ENCODE data around the gene IL18R1. TPM values are rescaled to one million over a fixed set of nuclear protein-coding genes. Genes with fewer than 3 reads are reported as not detected.

The IL18R1 gene
- total and polyA plus RNA-seq, 7 donors: 0.60 to 5.2 (median 1.4) TPM

DNA sequence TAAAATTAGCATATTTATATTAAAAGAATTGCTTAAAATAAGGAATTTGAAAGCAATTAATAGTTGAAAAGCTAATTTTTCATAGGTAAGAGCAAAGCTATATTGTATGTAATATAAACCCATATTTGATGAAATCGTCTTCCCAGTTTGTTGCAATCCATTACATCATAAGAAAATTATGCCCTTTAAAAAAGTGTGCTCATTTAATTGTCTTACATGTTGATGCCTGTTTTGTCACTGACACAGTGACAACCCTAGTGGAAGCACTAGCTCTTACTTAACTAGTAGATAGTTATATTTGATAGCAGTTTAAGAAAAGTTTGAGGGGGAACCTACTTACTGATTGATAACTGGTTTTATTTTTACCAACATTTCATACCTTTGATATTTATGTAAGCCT, 37.3 kb downstream of the IL18R1 start:
- Histone ChIP-seq H3K4me1 (no peaks in the 10 kb centered on the region), H3K36me3 (no peaks in the 10 kb centered on the region), H3K27ac (no peak overlapping the region), H3K4me3 (no peak overlapping the region), H3K9me3 (no peaks in the 10 kb centered on the region), H3K27me3 (no peaks in the 10 kb centered on the region)
- 34 to 40% methylated on average over 1 of the region's 1 CpG for WGBS, 2 donors
- no peak for DNase-seq
- no peak for TF ChIP-seq POLR2A (IDR thresholded peaks at IDR 0.05)
- TF ChIP-seq CTCF (IDR thresholded peaks at IDR 0.05): no peak
- no peak for TF ChIP-seq POLR2AphosphoS5 (IDR thresholded peaks at IDR 0.05)
- intact Hi-C loops (cut with DNase I): no loop called here

GRCh38 chr2:102396012-102396411, 40.4 kb downstream of the IL18R1 start:
- Histone ChIP-seq H3K36me3 (no peaks in the 10 kb centered on the region), H3K9me3 (no peaks in the 10 kb centered on the region), H3K4me3 (no peak overlapping the region), H3K27me3 (no peaks in the 10 kb centered on the region), H3K27ac (no peak overlapping the region), H3K4me1 (no peaks in the 10 kb centered on the region)
- WGBS, 2 donors: 70 to 93% methylated on average over 2 of the region's 2 CpGs
- no peak for DNase-seq
- TF ChIP-seq POLR2A (IDR thresholded peaks at IDR 0.05) (no peak), POLR2AphosphoS5 (IDR thresholded peaks at IDR 0.05) (no peak), EP300 (IDR thresholded peaks at IDR 0.05) (no peak), CTCF (IDR thresholded peaks at IDR 0.05) (no peak)
- intact Hi-C loops (cut with DNase I): no loop called here

DNA sequence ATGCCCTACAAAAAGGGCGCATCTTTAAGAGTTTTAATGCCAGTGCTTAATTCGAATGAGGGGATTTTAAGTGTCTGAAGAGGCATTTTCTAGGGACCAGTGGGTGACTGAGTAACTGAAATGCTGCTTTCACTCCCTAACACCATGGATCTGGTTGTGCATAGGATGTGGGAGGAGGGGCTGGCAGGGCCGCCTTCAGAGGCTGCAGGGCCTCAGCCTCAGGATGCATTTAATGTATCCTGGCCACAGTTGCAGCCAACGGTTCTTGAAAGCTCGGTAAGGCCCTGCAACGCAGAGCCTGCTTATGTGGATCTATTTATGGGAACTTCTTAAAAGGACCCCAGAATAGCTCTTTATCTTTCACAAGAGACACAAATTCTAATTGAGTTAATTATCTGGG, 41.6 kb downstream of the IL18R1 start:
- intact Hi-C loops (cut with DNase I): no loop called here

GRCh38 chr2:102399499-102400141, 44.0 kb downstream of the IL18R1 start:
- intact Hi-C loops (cut with DNase I): no loop called here

More for the DNA sequence above, 41.6 kb downstream of the IL18R1 start:
- 83 to 88% methylated on average over 6 of the region's 6 CpGs for WGBS, 2 donors
- Histone ChIP-seq H3K4me3 (no peak overlapping the region), H3K27me3 (no peaks in the 10 kb centered on the region), H3K27ac (no peak overlapping the region), H3K36me3 (no peaks in the 10 kb centered on the region), H3K9me3 (no peaks in the 10 kb centered on the region), H3K4me1 (no peaks in the 10 kb centered on the region)
- TF ChIP-seq POLR2A (IDR thresholded peaks at IDR 0.05) (no peak), CTCF (IDR thresholded peaks at IDR 0.05) (no peak), EP300 (IDR thresholded peaks at IDR 0.05) (no peak), POLR2AphosphoS5 (IDR thresholded peaks at IDR 0.05) (no peak)
- no peak for DNase-seq

More at GRCh38 chr2:102399499-102400141, 44.0 kb downstream of the IL18R1 start:
- H3K4me3 ChIP-seq: no peak overlapping the region
- no peak for TF ChIP-seq CTCF (IDR thresholded peaks at IDR 0.05)
- no peak for TF ChIP-seq EP300 (IDR thresholded peaks at IDR 0.05)
- no peak for TF ChIP-seq POLR2AphosphoS5 (IDR thresholded peaks at IDR 0.05)
- no peak for TF ChIP-seq POLR2A (IDR thresholded peaks at IDR 0.05)
- no peaks in the 10 kb centered on the region for H3K27me3 ChIP-seq
- no peak overlapping the region for H3K27ac ChIP-seq
- 80 to 84% methylated on average over 7 of the region's 7 CpGs for WGBS, 2 donors
- H3K9me3 ChIP-seq: no peaks in the 10 kb centered on the region
- no peaks in the 10 kb centered on the region for H3K4me1 ChIP-seq
- DNase-seq: no peak
- no peaks in the 10 kb centered on the region for H3K36me3 ChIP-seq

Data from sigmoid colon (tissue), 7 donors.